HT1080 (cell line): ENCODE results near the gene LRRC9. TPM values are rescaled to one million over a fixed set of nuclear protein-coding genes. Genes with fewer than 3 reads are reported as not detected.
"Not testable (repeated sequence)": the region's sequence is repeated elsewhere in the genome, so short reads cannot be mapped to it uniquely, and the experiment has no call there.

Experiments used
- DNase-seq: peaks from one replicate; pipeline ENCODE4 v3.0.0-alpha.2; 2015; ENCODE audit warnings: low read depth
- total RNA-seq: library from RNA; depleted of rRNA; stranded (reverse); fragments of >200 nt; shearing (Covaris generic); gene quantifications from 2 replicates; pipeline ENCODE4 v1.2.3, GENCODE V29; 2014

The LRRC9 gene
- total RNA-seq, 1 experiment from 2014 or later, result not detected

GRCh38 chr14:59952141-59952540, 32.2 kb downstream of the LRRC9 start:
- not testable (repeated sequence) for DNase-seq

GRCh38 chr14:59957890-59958289, 37.9 kb downstream of the LRRC9 start:
- DNase-seq, result not testable (repeated sequence)

- DNase-seq, result no peak
These were observed 39.7 kb downstream of the LRRC9 start for GRCh38 chr14:59959668-59960067.

GRCh38 chr14:59961518-59962062, 41.6 kb downstream of the LRRC9 start:
- no peak for DNase-seq

- no peak for DNase-seq
These were observed 44.5 kb downstream of the LRRC9 start for GRCh38 chr14:59964251-59965007.

- DNase-seq, result peak; percentile 35
These were observed 49.4 kb downstream of the LRRC9 start for GRCh38 chr14:59969319-59969718.

- DNase-seq, result no peak
These were observed 61.6 kb downstream of the LRRC9 start for GRCh38 chr14:59981564-59981963.

GRCh38 chr14:59983048-59983447, 63.1 kb downstream of the LRRC9 start:
- DNase-seq, result no peak

GRCh38 chr14:59986556-59987059, 66.7 kb downstream of the LRRC9 start:
- no peak for DNase-seq

GRCh38 chr14:59997449-59997848, 77.5 kb downstream of the LRRC9 start:
- DNase-seq, result no peak

GRCh38 chr14:59997966-59998365, 78.0 kb downstream of the LRRC9 start:
- DNase-seq, result no peak

GRCh38 chr14:59998564-59998963, 78.6 kb downstream of the LRRC9 start:
- DNase-seq, result no peak

- DNase-seq, result no peak
These were observed 83.0 kb downstream of the LRRC9 start for GRCh38 chr14:60002819-60003492.

- DNase-seq, result no peak
These were observed 84.0 kb downstream of the LRRC9 start for GRCh38 chr14:60003991-60004390.

GRCh38 chr14:60008042-60008441, 88.1 kb downstream of the LRRC9 start:
- DNase-seq, result no peak

GRCh38 chr14:60010263-60010662, 90.3 kb downstream of the LRRC9 start:
- not testable (repeated sequence) for DNase-seq

- no peak for DNase-seq
These were observed 94.5 kb downstream of the LRRC9 start for GRCh38 chr14:60014402-60014801.

- DNase-seq, result no peak
These were observed 101.7 kb downstream of the LRRC9 start for GRCh38 chr14:60021619-60022018.

GRCh38 chr14:60025571-60025970, 105.6 kb downstream of the LRRC9 start:
- DNase-seq, result no peak

- DNase-seq, result no peak
These were observed 115.2 kb downstream of the LRRC9 start for GRCh38 chr14:60035177-60035576.

- not testable (repeated sequence) for DNase-seq
These were observed 128.0 kb downstream of the LRRC9 start for GRCh38 chr14:60047976-60048375.

GRCh38 chr14:60051721-60052221, 131.8 kb downstream of the LRRC9 start:
- no peak for DNase-seq
